Sigmoid colon (tissue), 4 donors: Measurements from ENCODE around the gene C1orf21.

Experiments used
- POLR2A ChIP-seq, 2 donors: fragments of 450-650 bp; IDR thresholded peaks; one replicate each; pipeline ENCODE4 v1.6.1; 2016; ENCODE audit warnings: antibody characterized with exemption in 2 of 2, mild to moderate bottlenecking in 2 of 2, moderate library complexity in 2 of 2
- POLR2AphosphoS5 ChIP-seq, 4 donors: sonication (generic); formaldehyde crosslinking; IDR thresholded peaks; one replicate each; pipeline ENCODE4 v1.6.1; 2017; ENCODE audit warnings: antibody characterized with exemption in 4 of 4
- TF ChIP-seq, protein P1 (sequence below), 4 experiments: fragments of 450-650 bp in 3 of 4; fragments of 200-600 bp in 1 of 4; IDR thresholded peaks; one replicate each; pipeline ENCODE4 v1.5.1; 2016 to 2019; ENCODE audit warnings: antibody characterized with exemption in 4 of 4, mild to moderate bottlenecking in 3 of 4, moderate library complexity in 2 of 4

DNA sequence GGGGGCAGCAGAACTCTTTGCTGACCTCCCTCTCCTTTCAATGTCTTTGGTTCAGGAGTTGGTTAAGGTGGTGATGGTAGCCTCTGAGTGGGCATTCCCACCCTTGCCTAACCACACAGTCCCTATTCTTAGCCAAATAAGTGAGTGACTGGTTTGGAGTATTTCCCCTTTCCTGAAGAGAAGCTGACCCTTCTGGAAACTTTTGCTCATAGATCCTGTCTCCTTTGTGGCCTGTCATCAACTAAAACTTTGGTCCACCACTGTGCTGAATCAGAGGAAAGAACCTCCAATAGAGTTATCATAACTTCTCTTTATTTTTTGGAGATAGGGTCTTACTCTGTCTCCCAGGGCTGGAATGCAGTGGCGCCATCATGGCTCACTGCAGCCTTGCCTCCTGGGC lies 31.1 kb downstream of the C1orf21 start:
- TF ChIP-seq, protein P1, sequence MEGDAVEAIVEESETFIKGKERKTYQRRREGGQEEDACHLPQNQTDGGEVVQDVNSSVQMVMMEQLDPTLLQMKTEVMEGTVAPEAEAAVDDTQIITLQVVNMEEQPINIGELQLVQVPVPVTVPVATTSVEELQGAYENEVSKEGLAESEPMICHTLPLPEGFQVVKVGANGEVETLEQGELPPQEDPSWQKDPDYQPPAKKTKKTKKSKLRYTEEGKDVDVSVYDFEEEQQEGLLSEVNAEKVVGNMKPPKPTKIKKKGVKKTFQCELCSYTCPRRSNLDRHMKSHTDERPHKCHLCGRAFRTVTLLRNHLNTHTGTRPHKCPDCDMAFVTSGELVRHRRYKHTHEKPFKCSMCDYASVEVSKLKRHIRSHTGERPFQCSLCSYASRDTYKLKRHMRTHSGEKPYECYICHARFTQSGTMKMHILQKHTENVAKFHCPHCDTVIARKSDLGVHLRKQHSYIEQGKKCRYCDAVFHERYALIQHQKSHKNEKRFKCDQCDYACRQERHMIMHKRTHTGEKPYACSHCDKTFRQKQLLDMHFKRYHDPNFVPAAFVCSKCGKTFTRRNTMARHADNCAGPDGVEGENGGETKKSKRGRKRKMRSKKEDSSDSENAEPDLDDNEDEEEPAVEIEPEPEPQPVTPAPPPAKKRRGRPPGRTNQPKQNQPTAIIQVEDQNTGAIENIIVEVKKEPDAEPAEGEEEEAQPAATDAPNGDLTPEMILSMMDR (IDR thresholded peaks at IDR 0.05): no peak
- TF ChIP-seq POLR2AphosphoS5 (IDR thresholded peaks at IDR 0.05) (no peak), POLR2A (IDR thresholded peaks at IDR 0.05) (no peak)
